ENCODE data around the gene MOG.
A peak's percentile ranks its signal among the peaks of the same experiment; 100 is the strongest.

MOG gene

GRCh38 chr6:29656798-29657197 lies at the start of gene MOG:
MOG (plus strand) TSS chr6:29657092; CDS start chr6:29657210, 118 bp downstream.
- no peak for DNase-seq (ENCODE audit: low spot score)

GRCh38 chr6:29608131-29608530 lies 48.8 kb upstream of the MOG start:
- DNase-seq (ENCODE audit: low spot score), result no peak

GRCh38 chr6:29610540-29610939 lies 46.4 kb upstream of the MOG start:
- DNase-seq (ENCODE audit: low spot score), result no peak

- no peak for DNase-seq (ENCODE audit: low spot score)
These were observed 45.5 kb upstream of the MOG start for GRCh38 chr6:29611426-29611825.

GRCh38 chr6:29617782-29618554 lies 38.9 kb upstream of the MOG start:
- no peak for DNase-seq (ENCODE audit: low spot score)

- DNase-seq (ENCODE audit: low spot score), result no peak
These were observed 37.2 kb upstream of the MOG start for GRCh38 chr6:29619578-29620160.

- DNase-seq (ENCODE audit: low spot score), result no peak
These were observed 36.3 kb upstream of the MOG start for GRCh38 chr6:29620630-29621029.

GRCh38 chr6:29624520-29624961 lies 32.4 kb upstream of the MOG start:
- no peak for DNase-seq (ENCODE audit: low spot score)

- no peak for DNase-seq (ENCODE audit: low spot score)
These were observed 31.5 kb upstream of the MOG start for GRCh38 chr6:29625337-29625930.

- DNase-seq (ENCODE audit: low spot score), result no peak
These were observed 29.7 kb upstream of the MOG start for GRCh38 chr6:29626948-29627754.

- DNase-seq (ENCODE audit: low spot score), result peak; percentile 66
These were observed 29.0 kb upstream of the MOG start for GRCh38 chr6:29627755-29628418.

GRCh38 chr6:29628419-29629281 lies 28.2 kb upstream of the MOG start:
- DNase-seq (ENCODE audit: low spot score), result peak; percentile 86

GRCh38 chr6:29629571-29629970 lies 27.3 kb upstream of the MOG start:
- no peak for DNase-seq (ENCODE audit: low spot score)

- DNase-seq (ENCODE audit: low spot score), result no peak
These were observed 26.6 kb upstream of the MOG start for GRCh38 chr6:29630315-29630714.

GRCh38 chr6:29631209-29631810 lies 25.6 kb upstream of the MOG start:
- DNase-seq (ENCODE audit: low spot score), result no peak

GRCh38 chr6:29631860-29632731 lies 24.8 kb upstream of the MOG start:
- peak; percentile 39 for DNase-seq (ENCODE audit: low spot score)

GRCh38 chr6:29632789-29633533 lies 23.9 kb upstream of the MOG start, which contains the start of gene GABBR1:
GABBR1 (minus strand) TSS chr6:29633183; CDS start chr6:29632385, 798 bp downstream.
- peak; percentile 87 for DNase-seq (ENCODE audit: low spot score)

- no peak for DNase-seq (ENCODE audit: low spot score)
These were observed 23.4 kb upstream of the MOG start for GRCh38 chr6:29633534-29633905.

GRCh38 chr6:29637247-29637646 lies 19.6 kb upstream of the MOG start:
- DNase-seq (ENCODE audit: low spot score), result no peak
